Gastrocnemius medialis (tissue), 4 donors: ENCODE data around the gene TMEM87B. TPM values are rescaled to one million over a fixed set of nuclear protein-coding genes. Genes with fewer than 3 reads are reported as not detected.

Experiments used
- ATAC-seq, 2 donors: fragments of 150-250 bp; one replicate each; pipeline ENCODE4 v1.9.1; 2016
- DNase-seq, 2 donors: peaks; one replicate each; pipeline ENCODE4 v3.0.0-alpha.2; 2019
- H3K27ac ChIP-seq, 4 donors: fragments of 200-600 bp; sonication (generic); 1 replicate in 1 of 4; 2 replicates in 3 of 4; pipeline ENCODE4 v1.5.1; 2016 to 2018; ENCODE audit warnings: mild to moderate bottlenecking in 2 of 4, moderate library complexity in 1 of 4
- H3K27me3 ChIP-seq, 3 donors: fragments of 200-600 bp; sonication (generic) in 2 of 3; 1 replicate in 1 of 3; 2 replicates in 2 of 3; pipeline versions ENCODE4 v1.5.1 to v1.6.0; 2016 to 2019; ENCODE audit warnings: mild to moderate bottlenecking in 1 of 3, moderate library complexity in 1 of 3
- H3K36me3 ChIP-seq, 2 donors: fragments of 200-600 bp; sonication (generic) in 1 of 2; one replicate each; pipeline ENCODE4 v1.5.1; 2017 to 2018
- H3K4me1 ChIP-seq, 2 donors: fragments of 200-600 bp; sonication (generic) in 1 of 2; one replicate each; pipeline ENCODE4 v1.5.1; 2016 to 2017; ENCODE audit warnings: mild to moderate bottlenecking in 2 of 2
- H3K4me3 ChIP-seq, 4 donors: fragments of 200-600 bp; sonication (generic) in 3 of 4; 1 replicate in 1 of 4; 2 replicates in 3 of 4; pipeline ENCODE4 v1.5.1; 2016 to 2019; ENCODE audit warnings: mild to moderate bottlenecking in 2 of 4
- H3K9me3 ChIP-seq, 3 donors: fragments of 200-600 bp; sonication (generic) in 2 of 3; 1 replicate in 1 of 3; 2 replicates in 2 of 3; pipeline ENCODE4 v1.5.1; 2016 to 2019
- POLR2A ChIP-seq, 2 donors: fragments of 450-650 bp; IDR thresholded peaks; one replicate each; pipeline ENCODE4 v1.6.1; 2017; ENCODE audit warnings: antibody characterized with exemption in 2 of 2, mild to moderate bottlenecking in 2 of 2, moderate library complexity in 2 of 2
- in situ Hi-C, 4 donors: fragments of 200-750 bp; cut with MboI; loops; one replicate each; pipeline versions ENCODE4 v1.15.0 to v1.8.0; 2017; ENCODE audit warnings: low sequenced_read_pairs in 4 of 4
- intact Hi-C: fragments of 100-400 bp; cut with DNase I; formaldehyde crosslinking; loops from one replicate; pipeline ENCODE4 v1.15.1; 2023; ENCODE audit warnings: low total_unique reads
- total RNA-seq, 4 donors: library from RNA; depleted of rRNA; stranded (reverse); fragments of >200 nt; gene quantifications; one replicate each; pipeline versions ENCODE4 v1.1.0 to v1.2.3, GENCODE V29; 2016
- TF ChIP-seq, protein P1 (sequence below), 5 experiments: fragments of 450-650 bp in 3 of 5; fragments of 200-600 bp in 2 of 5; sonication (generic) in 2 of 5; IDR thresholded peaks in 4 of 5; conservative IDR thresholded peaks in 1 of 5; 1 replicate in 4 of 5; 2 replicates in 1 of 5; pipeline ENCODE4 v1.5.1; 2016 to 2019; ENCODE audit warnings: antibody characterized with exemption in 5 of 5, mild to moderate bottlenecking in 3 of 5, moderate library complexity in 3 of 5

TMEM87B gene
- total RNA-seq, 4 donors from 2014 or later = 2.6 to 5.0 (median 3.1) TPM

DNA sequence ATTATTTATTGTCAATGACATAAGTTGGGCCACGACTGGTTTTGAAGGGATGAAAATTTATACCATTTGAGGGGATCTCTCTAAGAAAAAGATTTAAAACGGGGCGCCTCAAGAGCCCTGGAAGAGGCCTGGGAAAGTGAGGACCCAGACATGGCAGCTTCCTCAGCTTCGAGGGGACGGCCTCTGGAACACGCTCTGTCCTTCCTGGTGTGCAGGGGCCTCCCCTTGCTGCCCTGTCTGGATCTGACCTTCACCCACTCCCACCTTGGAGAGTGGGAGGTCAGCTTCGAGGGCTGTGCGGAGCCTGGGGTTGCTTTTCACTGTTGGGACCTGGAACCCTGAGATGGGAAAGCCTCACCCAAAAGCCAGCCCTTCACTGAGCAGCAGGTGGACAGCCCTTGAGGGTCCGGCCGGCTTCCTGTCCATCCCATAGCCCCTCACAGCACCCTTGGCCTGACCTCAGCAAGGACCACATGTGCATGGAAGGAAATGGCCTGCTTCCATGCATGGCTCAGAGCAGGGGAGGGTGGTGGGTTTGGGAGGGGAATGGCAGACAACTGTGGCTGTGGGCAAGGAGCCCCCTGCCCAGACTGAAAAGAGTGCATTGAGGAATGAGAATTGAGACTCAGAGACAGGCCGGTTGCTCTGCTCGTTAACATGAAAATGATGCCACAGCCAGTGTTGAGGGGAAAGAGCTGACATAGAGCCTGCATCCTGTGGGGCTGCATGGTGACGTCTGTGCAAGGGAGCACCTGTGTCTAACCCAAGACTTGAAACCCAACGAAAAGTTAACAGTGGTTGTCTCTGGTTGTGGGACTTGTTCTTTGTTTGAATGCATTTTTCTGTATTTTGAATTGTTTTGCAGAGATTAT is 99.4 kb downstream of the TMEM87B start:
- no peaks in the 10 kb centered on the region for H3K36me3 ChIP-seq
- peaks cover 0 to 13% (median 0%) of the 10 kb centered on the region in 3 donors for H3K27me3 ChIP-seq
- no peak for TF ChIP-seq POLR2A (IDR thresholded peaks at IDR 0.05)
- in situ Hi-C loops (no loop called here), intact Hi-C loops (no loop called here)
- no peaks in the 10 kb centered on the region for H3K4me1 ChIP-seq
- H3K4me3 ChIP-seq = no peak overlapping the region
- no peak overlapping the region for H3K27ac ChIP-seq
- ATAC-seq (no peak), DNase-seq (no peak)
- no peaks in the 10 kb centered on the region for H3K9me3 ChIP-seq

DNA sequence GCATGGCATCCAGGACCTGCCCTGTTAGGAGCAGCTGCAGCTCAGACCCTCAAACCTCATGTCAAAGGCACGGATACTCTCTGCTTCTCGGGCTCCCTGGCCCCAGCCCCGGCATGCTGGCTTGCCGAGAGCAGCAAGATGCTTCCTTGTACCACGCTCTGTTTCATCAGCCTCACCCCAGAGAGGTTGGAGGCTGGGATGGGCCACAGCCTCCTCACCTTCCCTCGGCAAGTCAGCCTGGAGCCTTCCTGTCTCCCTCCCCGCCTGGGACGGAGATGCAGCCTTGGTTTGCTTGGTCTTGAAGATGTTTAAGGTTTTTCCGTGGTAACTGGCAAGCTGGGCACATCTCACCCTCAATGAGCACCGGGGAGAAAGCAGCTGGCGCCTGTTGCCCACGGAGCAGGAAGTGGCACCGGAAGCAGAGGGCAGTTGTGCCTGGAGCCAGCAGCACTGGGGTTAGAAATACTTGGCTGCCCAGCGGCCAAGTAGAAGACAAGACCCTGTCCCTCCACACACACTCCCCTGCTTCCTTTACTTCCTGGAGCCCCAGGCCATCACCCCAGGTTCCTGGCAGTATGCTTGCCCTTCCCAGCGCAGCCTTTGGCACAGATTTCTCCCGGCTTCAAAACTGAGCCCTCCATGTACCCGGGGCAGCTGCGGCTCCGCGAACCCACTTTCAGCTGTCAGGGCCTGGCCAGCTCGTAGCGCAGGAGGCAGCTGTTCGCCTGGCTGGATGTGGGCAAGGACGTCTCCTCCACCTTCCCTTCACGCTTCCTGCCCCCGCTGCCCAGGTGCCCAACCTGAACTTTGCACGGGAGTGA is 100.5 kb downstream of the TMEM87B start:
- H3K4me3 ChIP-seq = peak overlapping the region in 1 of 4 donors; percentile 20
- no peak for DNase-seq
- TF ChIP-seq, protein P1, sequence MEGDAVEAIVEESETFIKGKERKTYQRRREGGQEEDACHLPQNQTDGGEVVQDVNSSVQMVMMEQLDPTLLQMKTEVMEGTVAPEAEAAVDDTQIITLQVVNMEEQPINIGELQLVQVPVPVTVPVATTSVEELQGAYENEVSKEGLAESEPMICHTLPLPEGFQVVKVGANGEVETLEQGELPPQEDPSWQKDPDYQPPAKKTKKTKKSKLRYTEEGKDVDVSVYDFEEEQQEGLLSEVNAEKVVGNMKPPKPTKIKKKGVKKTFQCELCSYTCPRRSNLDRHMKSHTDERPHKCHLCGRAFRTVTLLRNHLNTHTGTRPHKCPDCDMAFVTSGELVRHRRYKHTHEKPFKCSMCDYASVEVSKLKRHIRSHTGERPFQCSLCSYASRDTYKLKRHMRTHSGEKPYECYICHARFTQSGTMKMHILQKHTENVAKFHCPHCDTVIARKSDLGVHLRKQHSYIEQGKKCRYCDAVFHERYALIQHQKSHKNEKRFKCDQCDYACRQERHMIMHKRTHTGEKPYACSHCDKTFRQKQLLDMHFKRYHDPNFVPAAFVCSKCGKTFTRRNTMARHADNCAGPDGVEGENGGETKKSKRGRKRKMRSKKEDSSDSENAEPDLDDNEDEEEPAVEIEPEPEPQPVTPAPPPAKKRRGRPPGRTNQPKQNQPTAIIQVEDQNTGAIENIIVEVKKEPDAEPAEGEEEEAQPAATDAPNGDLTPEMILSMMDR (IDR thresholded peaks at IDR 0.05 in 4 of 5, conservative IDR thresholded peaks at IDR 0.05 in 1 of 5) = no peak
- TF ChIP-seq POLR2A (IDR thresholded peaks at IDR 0.05) = no peak
- ATAC-seq = no peak
- H3K9me3 ChIP-seq = no peaks in the 10 kb centered on the region
- intact Hi-C loops (no loop called here), in situ Hi-C loops (no loop called here)
- H3K27ac ChIP-seq = no peak overlapping the region
- no peaks in the 10 kb centered on the region for H3K36me3 ChIP-seq
- peaks cover 0 to 13% (median 0%) of the 10 kb centered on the region in 3 donors for H3K27me3 ChIP-seq
- H3K4me1 ChIP-seq = no peaks in the 10 kb centered on the region

DNA sequence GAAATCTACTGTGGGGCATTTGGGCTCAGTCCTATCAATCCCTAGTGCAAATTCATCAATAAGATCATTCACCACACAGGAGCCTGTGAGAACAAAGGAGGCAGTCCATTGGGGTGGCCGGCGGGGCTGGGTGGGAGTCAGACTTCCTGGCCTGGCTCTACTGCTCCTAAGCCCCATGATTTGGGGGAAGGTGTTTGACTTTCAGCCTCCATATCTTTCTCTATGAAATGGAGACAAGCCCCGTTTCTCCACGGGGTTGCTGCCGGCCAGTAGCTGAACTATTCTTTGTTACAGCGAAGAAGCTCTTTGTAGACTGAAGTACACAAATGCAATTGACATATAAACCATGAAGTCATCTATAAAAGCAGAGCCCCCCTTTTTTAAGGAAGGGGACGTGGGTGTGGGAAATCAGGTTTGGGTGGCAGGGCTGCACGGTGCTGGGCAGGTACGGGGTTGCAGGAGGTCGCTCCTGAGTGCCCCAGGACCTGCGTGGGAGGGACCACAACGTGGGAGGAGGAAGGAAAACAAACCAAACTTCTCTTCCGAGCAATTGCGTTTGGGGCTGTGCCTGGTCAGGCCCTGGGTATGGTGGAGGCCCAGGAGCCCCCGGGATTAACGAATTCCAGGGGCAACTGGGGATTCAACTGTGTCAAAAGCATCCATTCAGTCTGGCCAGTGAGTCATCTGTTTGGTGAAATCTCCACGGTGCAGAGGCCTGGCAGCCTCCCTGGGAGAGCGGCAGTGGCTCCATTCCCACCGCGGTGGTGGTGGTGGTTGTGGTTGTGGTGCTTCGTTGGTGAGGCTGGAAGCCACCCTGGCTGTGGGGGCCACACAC is 101.3 kb downstream of the TMEM87B start:
- DNase-seq (no peak), ATAC-seq (no peak)
- no peak overlapping the region for H3K4me3 ChIP-seq
- TF ChIP-seq, protein P1 (IDR thresholded peaks at IDR 0.05 in 4 of 5, conservative IDR thresholded peaks at IDR 0.05 in 1 of 5) = no peak
- intact Hi-C loops = no loop called here
- H3K36me3 ChIP-seq = no peaks in the 10 kb centered on the region
- peaks cover 0 to 13% (median 0%) of the 10 kb centered on the region in 3 donors for H3K27me3 ChIP-seq
- no peaks in the 10 kb centered on the region for H3K4me1 ChIP-seq
- no peak overlapping the region for H3K27ac ChIP-seq
- in situ Hi-C loops = no loop called here
- no peaks in the 10 kb centered on the region for H3K9me3 ChIP-seq

DNA sequence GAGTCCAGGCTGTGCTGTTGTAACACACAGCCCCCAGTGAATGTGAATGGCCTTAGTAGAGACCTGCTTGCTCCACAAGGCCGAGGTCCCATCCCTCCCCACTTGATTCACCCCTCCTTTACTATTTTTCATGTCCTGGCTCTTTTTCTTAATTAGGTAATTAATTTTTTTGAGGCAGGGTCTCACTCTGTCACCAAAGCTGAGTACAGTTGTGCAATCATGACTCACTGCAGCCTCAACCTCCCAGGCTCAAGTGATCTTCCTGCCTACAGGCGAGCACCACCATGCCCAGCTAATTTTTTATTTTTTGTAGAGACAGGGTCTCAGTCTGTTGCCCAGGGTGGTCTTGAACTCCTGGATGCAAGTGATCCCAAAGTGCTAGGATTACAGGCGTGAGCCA is 102.4 kb downstream of the TMEM87B start:
- peaks cover 0 to 13% (median 0%) of the 10 kb centered on the region in 3 donors for H3K27me3 ChIP-seq
- no peak overlapping the region for H3K27ac ChIP-seq
- in situ Hi-C loops = no loop called here
- no peak for DNase-seq
- no peaks in the 10 kb centered on the region for H3K4me1 ChIP-seq
- TF ChIP-seq, protein P1 (IDR thresholded peaks at IDR 0.05 in 4 of 5, conservative IDR thresholded peaks at IDR 0.05 in 1 of 5) = no peak
- no peak for TF ChIP-seq POLR2A (IDR thresholded peaks at IDR 0.05)
- no peaks in the 10 kb centered on the region for H3K36me3 ChIP-seq
- no peak overlapping the region for H3K4me3 ChIP-seq
- H3K9me3 ChIP-seq = no peaks in the 10 kb centered on the region
- ATAC-seq = no peak
- intact Hi-C loops = no loop called here
